Measurements from ENCODE around the gene DUSP6. TPM values are rescaled to one million over a fixed set of nuclear protein-coding genes. Genes with fewer than 3 reads are reported as not detected.

Gene DUSP6
- total and polyA plus RNA-seq, 4 donors, result 19.8 to 96.8 (median 64.0) TPM

DNA sequence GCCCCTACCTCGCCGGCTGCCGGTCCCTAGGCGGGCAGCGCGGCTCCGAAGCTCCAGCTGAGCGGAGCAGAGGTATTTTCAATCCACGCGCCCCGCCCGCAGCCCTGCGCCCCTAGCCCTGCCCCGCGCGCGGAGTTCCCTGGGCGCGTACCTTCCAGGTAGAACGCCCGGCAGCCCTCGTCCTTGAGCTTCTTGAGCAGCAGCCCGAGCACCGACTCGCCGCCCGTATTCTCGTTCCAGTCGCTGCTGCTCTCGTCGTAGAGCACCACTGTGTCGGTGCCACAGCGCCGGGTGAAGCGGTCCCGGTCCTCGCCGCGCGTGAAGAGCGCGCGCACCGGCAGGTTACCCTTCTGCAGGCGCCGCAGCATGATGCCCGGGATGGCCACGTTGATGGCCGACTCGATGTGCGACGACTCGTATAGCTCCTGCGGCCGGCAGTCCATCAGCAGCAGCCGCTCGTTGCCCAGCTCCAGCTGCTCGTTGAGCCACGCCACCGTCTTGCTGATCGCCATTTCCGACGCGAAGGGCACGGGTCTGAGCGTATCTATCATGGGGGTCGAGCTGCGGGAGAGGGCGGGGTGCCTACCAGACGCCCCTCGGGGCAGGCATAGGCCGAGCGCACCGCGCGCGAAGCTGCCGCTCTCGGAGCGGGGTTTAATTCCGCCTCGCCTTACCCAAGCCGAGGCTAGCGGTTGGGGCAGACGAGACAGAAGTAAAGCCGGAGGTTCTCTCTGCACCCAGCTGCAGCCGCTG, 636 bp downstream of the DUSP6 start:
- Histone ChIP-seq H3K4me1 (ENCODE audit: control insufficient read depth in 1 of 2, insufficient read depth in 2 of 2, low read length in 2 of 2) (peaks cover 0 to 12% of the 10 kb centered on the region in 2 donors), H3K4me3 (ENCODE audit: low read length in 2 of 2) (peak overlapping the region; percentile 58 to 99), H3K27me3 (ENCODE audit: control insufficient read depth in 1 of 2, insufficient read depth in 2 of 2, low read length in 1 of 2) (no peaks in the 10 kb centered on the region), H3K27ac (ENCODE audit: low read depth in 1 of 2, low read length in 2 of 2) (peak overlapping the region; percentile 38 to 58), H3K9me3 (ENCODE audit: control insufficient read depth, low read length) (no peaks in the 10 kb centered on the region), H3K36me3 (ENCODE audit: control insufficient read depth in 1 of 2, insufficient read depth in 2 of 2, low read length in 1 of 2) (no peaks in the 10 kb centered on the region)
- intact Hi-C loops (cut with DNase I), result loop anchor here (2.0 to 10.0 kb wide), 8 partner anchors 44 to 353 kb away; partner anchors contain the start of genes ATP2B1 (in 1 of the 2) and POC1B (in 1 of the 2)
- ATAC-seq (ENCODE audit: low FRiP score), result peak; percentile 52
- DNase-seq, result peak; percentile 66 to 85
- 0 to 1% methylated on average over 78 to 87 of the region's 87 CpGs for WGBS, 2 donors

DNA sequence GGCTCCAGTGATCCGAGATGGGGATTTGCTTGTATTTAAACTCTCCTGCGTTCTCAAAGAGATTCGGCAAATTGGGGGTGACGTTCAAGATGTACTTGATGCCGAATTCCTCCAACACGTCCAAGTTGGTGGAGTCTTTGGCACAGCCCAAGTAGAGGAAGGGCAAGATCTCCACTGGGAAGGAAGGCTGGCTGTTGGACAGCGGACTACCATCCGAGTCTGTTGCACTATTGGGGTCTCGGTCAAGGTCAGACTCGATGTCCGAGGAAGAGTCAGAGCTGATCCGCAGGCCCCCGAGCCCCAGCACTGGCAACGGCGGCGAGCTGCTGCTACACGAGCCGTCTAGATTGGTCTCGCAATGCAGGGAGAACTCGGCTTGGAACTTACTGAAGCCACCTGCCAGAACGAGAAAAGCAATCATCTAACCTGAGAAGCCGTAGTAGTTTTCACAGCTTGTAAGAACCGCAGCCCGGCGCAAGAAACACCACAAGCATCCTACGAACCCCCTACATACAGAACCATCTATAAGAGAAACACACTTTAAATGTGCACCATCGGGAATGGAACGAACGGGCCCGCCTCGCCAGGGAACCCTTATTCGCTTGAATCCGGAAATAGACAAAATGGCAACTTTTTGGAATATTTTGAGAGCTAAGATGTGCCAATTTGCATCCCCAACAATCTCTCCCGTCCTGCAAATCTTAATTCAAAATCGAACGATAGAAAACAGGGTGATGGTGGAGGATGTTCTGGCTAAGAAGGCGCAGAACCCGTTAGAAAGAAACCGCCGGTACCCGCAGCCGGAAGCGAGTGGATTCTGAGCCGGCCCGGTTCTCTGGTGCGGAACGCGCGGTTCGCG, 1.4 kb downstream of the DUSP6 start:
- Histone ChIP-seq H3K36me3 (ENCODE audit: control insufficient read depth in 1 of 2, insufficient read depth in 2 of 2, low read length in 1 of 2) (no peaks in the 10 kb centered on the region), H3K9me3 (ENCODE audit: control insufficient read depth, low read length) (no peaks in the 10 kb centered on the region), H3K27me3 (ENCODE audit: control insufficient read depth in 1 of 2, insufficient read depth in 2 of 2, low read length in 1 of 2) (no peaks in the 10 kb centered on the region), H3K27ac (ENCODE audit: low read depth in 1 of 2, low read length in 2 of 2) (peak overlapping the region; percentile 38 to 58), H3K4me3 (ENCODE audit: low read length in 2 of 2) (peak overlapping the region; percentile 58 to 99), H3K4me1 (ENCODE audit: control insufficient read depth in 1 of 2, insufficient read depth in 2 of 2, low read length in 2 of 2) (peaks cover 0 to 15% of the 10 kb centered on the region in 2 donors)
- peak in 1 of 2 donors; percentile 74 for DNase-seq
- 5 to 8% methylated on average over 51 of the region's 51 CpGs for WGBS, 2 donors
- intact Hi-C loops (cut with DNase I), result loop anchor here (2.0 to 10.0 kb wide), 7 partner anchors 44 to 354 kb away; partner anchors contain the start of genes ATP2B1 (in 1 of the 2) and POC1B (in 1 of the 2)
- ATAC-seq (ENCODE audit: low FRiP score), result no peak

DNA sequence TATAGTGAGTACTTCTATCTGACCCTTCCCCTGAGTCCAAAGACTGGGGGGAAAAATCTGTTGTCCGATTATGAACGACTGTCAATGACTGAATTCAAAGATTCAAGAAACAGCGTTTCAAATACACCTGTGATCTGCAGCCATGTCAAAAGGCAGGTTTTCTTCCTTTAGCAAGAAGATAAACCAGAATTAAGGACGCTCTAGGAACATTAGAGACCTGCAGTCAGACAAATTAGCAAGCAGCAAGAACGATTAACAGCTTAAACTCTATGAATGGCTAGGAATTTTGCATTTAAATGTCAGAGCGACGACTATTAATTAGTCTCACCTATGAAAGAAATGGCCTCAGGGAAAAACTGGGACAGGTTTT, 2.1 kb downstream of the DUSP6 start:
- ATAC-seq (ENCODE audit: low FRiP score), result no peak
- no peak for DNase-seq
- WGBS, 2 donors, result 46 to 67% methylated on average over 7 of the region's 7 CpGs
- H3K4me1 ChIP-seq (ENCODE audit: control insufficient read depth in 1 of 2, insufficient read depth in 2 of 2, low read length in 2 of 2), result peaks cover 0 to 10% of the 10 kb centered on the region in 2 donors
- intact Hi-C loops (cut with DNase I), result loop anchor here (2.0 to 10.0 kb wide), 7 partner anchors 43 to 355 kb away; partner anchors contain the start of genes ATP2B1 (in 1 of the 2) and POC1B (in 1 of the 2)
- no peaks in the 10 kb centered on the region for H3K36me3 ChIP-seq (ENCODE audit: control insufficient read depth in 1 of 2, insufficient read depth in 2 of 2, low read length in 1 of 2)
- H3K4me3 ChIP-seq (ENCODE audit: low read length in 2 of 2), result peak overlapping the region; percentile 58 to 99
- no peaks in the 10 kb centered on the region for H3K27me3 ChIP-seq (ENCODE audit: control insufficient read depth in 1 of 2, insufficient read depth in 2 of 2, low read length in 1 of 2)
- H3K9me3 ChIP-seq (ENCODE audit: control insufficient read depth, low read length), result no peaks in the 10 kb centered on the region
- no peak overlapping the region for H3K27ac ChIP-seq (ENCODE audit: low read depth in 1 of 2, low read length in 2 of 2)

DNA sequence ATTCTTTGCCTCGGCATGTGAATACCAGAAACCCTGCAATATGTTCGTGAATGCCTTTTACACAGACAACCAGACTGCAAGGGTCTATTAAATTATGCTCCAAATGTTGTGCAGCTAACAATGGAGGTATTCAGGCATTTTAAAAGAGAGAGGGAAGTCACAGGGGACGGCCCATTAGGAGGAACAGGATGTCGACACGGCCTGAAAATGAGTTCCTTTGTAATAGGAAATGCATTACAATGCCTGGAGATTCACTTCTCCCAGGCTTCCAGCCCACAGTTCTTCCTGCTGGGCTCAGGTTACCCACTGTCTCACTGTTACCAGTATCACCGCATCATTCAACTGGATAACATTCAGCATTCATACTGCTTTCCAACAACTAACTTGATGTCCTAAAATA, 2.5 kb downstream of the DUSP6 start:
- DNase-seq, result peak in 1 of 2 donors; percentile 53
- Histone ChIP-seq H3K4me3 (ENCODE audit: low read length in 2 of 2) (peak overlapping the region; percentile 58 to 99), H3K27ac (ENCODE audit: low read depth in 1 of 2, low read length in 2 of 2) (no peak overlapping the region), H3K9me3 (ENCODE audit: control insufficient read depth, low read length) (no peaks in the 10 kb centered on the region), H3K36me3 (ENCODE audit: control insufficient read depth in 1 of 2, insufficient read depth in 2 of 2, low read length in 1 of 2) (no peaks in the 10 kb centered on the region), H3K27me3 (ENCODE audit: control insufficient read depth in 1 of 2, insufficient read depth in 2 of 2, low read length in 1 of 2) (no peaks in the 10 kb centered on the region), H3K4me1 (ENCODE audit: control insufficient read depth in 1 of 2, insufficient read depth in 2 of 2, low read length in 2 of 2) (peaks cover 0 to 10% of the 10 kb centered on the region in 2 donors)
- intact Hi-C loops (cut with DNase I), result loop anchor here (2.0 to 10.0 kb wide), 7 partner anchors 43 to 355 kb away; partner anchors contain the start of genes POC1B (in 2 of the 2) and ATP2B1 (in 1 of the 2)
- ATAC-seq (ENCODE audit: low FRiP score), result no peak
- WGBS, 2 donors, result 16 to 22% methylated on average over 6 of the region's 6 CpGs

DNA sequence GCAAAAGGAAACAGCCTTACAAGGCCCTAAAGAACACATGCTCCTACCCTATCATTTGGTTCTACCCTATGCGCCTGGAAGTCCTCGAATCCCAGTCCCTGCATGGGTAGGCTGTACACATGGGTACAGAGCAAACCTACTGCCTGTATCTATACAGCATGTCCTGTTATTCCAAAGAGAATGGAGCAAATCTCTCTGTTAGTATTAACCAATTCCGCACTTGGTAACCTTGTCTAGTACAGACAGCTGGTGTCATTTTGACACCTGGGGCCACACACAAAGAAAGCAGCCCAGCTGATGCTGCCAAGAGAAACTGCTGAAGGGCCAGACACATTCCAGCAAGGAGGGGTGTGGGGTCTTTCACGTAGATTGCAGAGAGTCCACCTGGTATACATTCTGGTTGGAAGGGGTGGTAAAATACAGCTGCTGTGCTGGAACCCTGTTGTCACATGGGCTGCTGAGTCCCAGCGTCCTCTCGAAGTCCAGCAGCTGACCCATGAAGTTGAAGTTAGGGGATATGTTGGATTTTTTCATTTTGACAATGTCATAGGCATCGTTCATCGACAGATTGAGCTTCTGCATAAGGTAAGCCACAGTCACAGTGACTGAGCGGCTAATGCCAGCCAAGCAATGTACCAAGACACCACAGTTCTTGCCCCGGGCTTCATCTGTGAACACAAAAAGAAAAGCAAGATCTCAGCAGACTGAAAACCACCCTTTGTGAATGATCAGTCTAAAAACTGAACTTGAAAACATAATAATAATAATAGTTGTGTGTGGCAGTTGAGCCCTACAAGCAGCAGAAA, 3.2 kb downstream of the DUSP6 start:
- Histone ChIP-seq H3K36me3 (ENCODE audit: control insufficient read depth in 1 of 2, insufficient read depth in 2 of 2, low read length in 1 of 2) (no peaks in the 10 kb centered on the region), H3K4me3 (ENCODE audit: low read length in 2 of 2) (peak overlapping the region; percentile 58 to 99), H3K9me3 (ENCODE audit: control insufficient read depth, low read length) (no peaks in the 10 kb centered on the region), H3K27me3 (ENCODE audit: control insufficient read depth in 1 of 2, insufficient read depth in 2 of 2, low read length in 1 of 2) (no peaks in the 10 kb centered on the region), H3K27ac (ENCODE audit: low read depth in 1 of 2, low read length in 2 of 2) (no peak overlapping the region), H3K4me1 (ENCODE audit: control insufficient read depth in 1 of 2, insufficient read depth in 2 of 2, low read length in 2 of 2) (peaks cover 0 to 14% of the 10 kb centered on the region in 2 donors)
- ATAC-seq (ENCODE audit: low FRiP score) (no peak), DNase-seq (no peak)
- WGBS, 2 donors, result 72 to 81% methylated on average over 10 of the region's 10 CpGs
- intact Hi-C loops (cut with DNase I), result loop anchor here in 1 of 2 donors (5.0 kb wide), 1 partner anchor 178 kb away; the partner anchor contains the start of gene POC1B

DNA sequence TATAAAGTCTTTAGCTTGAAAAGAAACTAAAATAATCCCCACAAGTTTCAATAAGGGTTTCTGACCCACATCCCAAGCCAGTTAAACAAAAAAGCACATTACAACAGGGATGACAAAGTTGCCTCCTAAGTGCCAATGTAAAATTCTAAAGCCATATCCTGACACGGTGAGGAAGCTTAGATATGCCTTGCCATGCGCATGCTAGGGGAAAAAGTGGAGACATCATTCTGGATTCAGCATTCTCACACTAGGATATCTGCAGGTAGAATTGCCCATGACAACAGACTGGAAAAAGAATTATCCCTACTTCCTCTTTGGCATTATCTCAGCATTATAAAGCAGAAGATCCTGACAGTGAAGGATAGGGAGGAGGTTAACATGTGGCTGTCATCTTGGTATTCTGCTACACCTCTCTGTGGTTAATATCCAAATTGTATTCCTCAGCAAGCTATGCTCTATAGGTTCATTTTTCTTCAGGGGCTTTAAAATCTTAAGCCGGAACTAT, 4.9 kb downstream of the DUSP6 start:
- ATAC-seq (ENCODE audit: low FRiP score) (no peak), DNase-seq (no peak)
- Histone ChIP-seq H3K36me3 (ENCODE audit: control insufficient read depth in 1 of 2, insufficient read depth in 2 of 2, low read length in 1 of 2) (no peaks in the 10 kb centered on the region), H3K9me3 (ENCODE audit: control insufficient read depth, low read length) (no peaks in the 10 kb centered on the region), H3K4me3 (ENCODE audit: low read length in 2 of 2) (no peak overlapping the region), H3K27me3 (ENCODE audit: control insufficient read depth in 1 of 2, insufficient read depth in 2 of 2, low read length in 1 of 2) (no peaks in the 10 kb centered on the region), H3K27ac (ENCODE audit: low read depth in 1 of 2, low read length in 2 of 2) (no peak overlapping the region), H3K4me1 (ENCODE audit: control insufficient read depth in 1 of 2, insufficient read depth in 2 of 2, low read length in 2 of 2) (peaks cover 1 to 14% of the 10 kb centered on the region in 2 donors)
- 93 to 95% methylated on average over 3 of the region's 3 CpGs for WGBS, 2 donors
- intact Hi-C loops (cut with DNase I), result loop anchor here in 1 of 2 donors (5.0 kb wide), 1 partner anchor 180 kb away; the partner anchor contains the start of gene POC1B

DNA sequence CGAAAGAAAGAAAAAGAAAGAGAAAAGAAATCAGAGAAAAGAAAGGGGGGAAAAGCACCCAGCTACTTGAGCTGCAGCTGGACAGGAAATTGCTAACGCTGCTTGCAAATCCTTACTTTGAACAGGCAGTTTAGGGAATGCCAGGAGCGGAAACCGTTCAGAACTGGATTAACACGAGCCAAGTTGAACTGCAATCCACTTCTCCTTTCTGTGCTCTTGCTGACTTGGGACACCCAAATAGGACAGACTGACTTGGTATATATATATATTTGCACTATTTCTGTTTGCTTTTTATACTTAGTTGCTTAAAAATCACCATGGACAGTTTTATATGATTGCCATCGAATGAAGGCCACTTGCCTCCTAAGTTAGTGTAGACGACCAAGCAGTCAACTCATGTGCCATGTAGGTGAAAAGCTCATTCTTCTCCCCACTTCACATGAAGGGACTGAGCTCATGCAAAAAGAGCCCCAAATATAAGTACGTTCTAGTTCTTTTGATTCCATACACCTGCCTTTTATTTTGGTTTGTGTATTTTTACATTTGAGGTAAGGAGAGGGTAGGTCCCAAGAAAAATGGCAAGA, 5.5 kb downstream of the DUSP6 start:
- intact Hi-C loops (cut with DNase I), result loop anchor here in 1 of 2 donors (5.0 kb wide), 1 partner anchor 180 kb away; the partner anchor contains the start of gene POC1B
- WGBS, 2 donors, result 52 to 53% methylated on average over 8 of the region's 8 CpGs
- H3K36me3 ChIP-seq (ENCODE audit: control insufficient read depth in 1 of 2, insufficient read depth in 2 of 2, low read length in 1 of 2), result no peaks in the 10 kb centered on the region
- H3K4me3 ChIP-seq (ENCODE audit: low read length in 2 of 2), result no peak overlapping the region
- no peaks in the 10 kb centered on the region for H3K9me3 ChIP-seq (ENCODE audit: control insufficient read depth, low read length)
- peak overlapping the region in 1 of 2 donors; percentile 24 for H3K27ac ChIP-seq (ENCODE audit: low read depth in 1 of 2, low read length in 2 of 2)
- DNase-seq, result no peak
- H3K4me1 ChIP-seq (ENCODE audit: control insufficient read depth in 1 of 2, insufficient read depth in 2 of 2, low read length in 2 of 2), result peaks cover 1 to 14% of the 10 kb centered on the region in 2 donors
- peak; percentile 39 for ATAC-seq (ENCODE audit: low FRiP score)
- H3K27me3 ChIP-seq (ENCODE audit: control insufficient read depth in 1 of 2, insufficient read depth in 2 of 2, low read length in 1 of 2), result no peaks in the 10 kb centered on the region
